NOMO-1 treated with dmso at 0.1 percent for 144 hours (cell line): ENCODE results near the gene ZMYND19.
"Not testable (repeated sequence)": the region's sequence is repeated elsewhere in the genome, so short reads cannot be mapped to it uniquely, and the experiment has no call there.

Source experiments
- DNase-seq: peaks from one replicate; lab custom pipeline; 2025; ENCODE audit not compliant: unreplicated experiment; lab: John Stamatoyannopoulos, UW

The ZMYND19 gene

GRCh38 chr9:137564134-137564533 is 26.2 kb downstream of the ZMYND19 start:
- no peak for DNase-seq

- no peak for DNase-seq
These were observed 32.2 kb downstream of the ZMYND19 start for GRCh38 chr9:137558127-137558526.

- DNase-seq, result no peak
These were observed 34.1 kb downstream of the ZMYND19 start for GRCh38 chr9:137556069-137556838.

- DNase-seq, result no peak
These were observed 35.1 kb downstream of the ZMYND19 start for GRCh38 chr9:137555179-137555578.

- no peak for DNase-seq
These were observed 36.0 kb downstream of the ZMYND19 start for GRCh38 chr9:137554349-137554748.

- DNase-seq, result not testable (repeated sequence)
These were observed 36.7 kb downstream of the ZMYND19 start for GRCh38 chr9:137553654-137554053.

- DNase-seq, result no peak
These were observed 38.1 kb downstream of the ZMYND19 start for GRCh38 chr9:137552022-137552768.

GRCh38 chr9:137551264-137552021 is 38.9 kb downstream of the ZMYND19 start, which contains the start of gene MRPL41:
Gene MRPL41 (plus strand): TSS chr9:137551879. CDS start chr9:137552082, 203 bp downstream.
- peak; percentile 91 for DNase-seq

GRCh38 chr9:137550958-137551263 is 39.4 kb downstream of the ZMYND19 start:
- not testable (repeated sequence) for DNase-seq

GRCh38 chr9:137550231-137550621 is 40.1 kb downstream of the ZMYND19 start, which contains the start of gene PNPLA7:
Gene PNPLA7 (minus strand): TSS chr9:137550402. CDS start chr9:137550197, 205 bp downstream.
- DNase-seq, result peak; percentile 64

- DNase-seq, result no peak
These were observed 42.4 kb downstream of the ZMYND19 start for GRCh38 chr9:137547687-137548543.

GRCh38 chr9:137545123-137545522 is 45.2 kb downstream of the ZMYND19 start:
- no peak for DNase-seq

GRCh38 chr9:137544176-137544760 is 46.0 kb downstream of the ZMYND19 start:
- no peak for DNase-seq

GRCh38 chr9:137543237-137543963 is 46.9 kb downstream of the ZMYND19 start:
- DNase-seq, result no peak

- DNase-seq, result no peak
These were observed 47.8 kb downstream of the ZMYND19 start for GRCh38 chr9:137542486-137542885.

GRCh38 chr9:137540536-137540935 is 49.8 kb downstream of the ZMYND19 start:
- no peak for DNase-seq

- DNase-seq, result no peak
These were observed 52.3 kb downstream of the ZMYND19 start for GRCh38 chr9:137538058-137538457.

- peak; percentile 8 for DNase-seq
These were observed 53.6 kb downstream of the ZMYND19 start for GRCh38 chr9:137536594-137537131.

- DNase-seq, result no peak
These were observed 55.2 kb downstream of the ZMYND19 start for GRCh38 chr9:137535120-137535428.
